Parathyroid adenoma (tissue), 2 donors: ENCODE data around the gene FAM53A.

ENCODE experiments used
- H2AFZ ChIP-seq: fragments of 300-600 bp; sonication (generic); one replicate; pipeline ENCODE4 v1.7.0; 2017; ENCODE audit warnings: antibody characterized with exemption, mild to moderate bottlenecking
- H3K27ac ChIP-seq: fragments of 300-600 bp; sonication (generic); one replicate; pipeline ENCODE4 v1.7.0; 2017
- H3K27me3 ChIP-seq: fragments of 300-600 bp; sonication (generic); one replicate; pipeline ENCODE4 v1.7.0; 2017; ENCODE audit warnings: low read length; ENCODE audit not compliant: control insufficient read depth, insufficient read depth
- H3K36me3 ChIP-seq: fragments of 300-600 bp; sonication (generic); one replicate; pipeline ENCODE4 v1.7.0; 2017; ENCODE audit warnings: low read length; ENCODE audit not compliant: control insufficient read depth, insufficient read depth
- H3K4me1 ChIP-seq: fragments of 300-600 bp; sonication (generic); one replicate; pipeline ENCODE4 v1.7.0; 2017; ENCODE audit warnings: control low read depth
- H3K4me2 ChIP-seq: fragments of 300-600 bp; sonication (generic); one replicate; pipeline ENCODE4 v1.7.0; 2017; ENCODE audit warnings: low read length
- H3K4me3 ChIP-seq: fragments of 300-600 bp; sonication (generic); one replicate; pipeline ENCODE4 v1.7.0; 2017; ENCODE audit warnings: low read depth, low read length
- H3K79me2 ChIP-seq: fragments of 300-600 bp; sonication (generic); one replicate; pipeline ENCODE4 v1.7.0; 2017; ENCODE audit warnings: control low read depth
- H3K9ac ChIP-seq: fragments of 300-600 bp; sonication (generic); one replicate; pipeline ENCODE4 v1.7.0; 2017; ENCODE audit warnings: mild to moderate bottlenecking
- H3K9me3 ChIP-seq: fragments of 300-600 bp; sonication (generic); one replicate; pipeline ENCODE4 v1.7.0; 2017; ENCODE audit warnings: low read length; ENCODE audit not compliant: control insufficient read depth
- TF ChIP-seq, protein P1 (sequence below): fragments of 300-600 bp; sonication (generic); IDR thresholded peaks from one replicate; pipeline ENCODE4 v1.7.0; 2017; ENCODE audit warnings: antibody characterized with exemption, mild to moderate bottlenecking
- donor health status: primary hyperparathyroidism.

The FAM53A gene

DNA sequence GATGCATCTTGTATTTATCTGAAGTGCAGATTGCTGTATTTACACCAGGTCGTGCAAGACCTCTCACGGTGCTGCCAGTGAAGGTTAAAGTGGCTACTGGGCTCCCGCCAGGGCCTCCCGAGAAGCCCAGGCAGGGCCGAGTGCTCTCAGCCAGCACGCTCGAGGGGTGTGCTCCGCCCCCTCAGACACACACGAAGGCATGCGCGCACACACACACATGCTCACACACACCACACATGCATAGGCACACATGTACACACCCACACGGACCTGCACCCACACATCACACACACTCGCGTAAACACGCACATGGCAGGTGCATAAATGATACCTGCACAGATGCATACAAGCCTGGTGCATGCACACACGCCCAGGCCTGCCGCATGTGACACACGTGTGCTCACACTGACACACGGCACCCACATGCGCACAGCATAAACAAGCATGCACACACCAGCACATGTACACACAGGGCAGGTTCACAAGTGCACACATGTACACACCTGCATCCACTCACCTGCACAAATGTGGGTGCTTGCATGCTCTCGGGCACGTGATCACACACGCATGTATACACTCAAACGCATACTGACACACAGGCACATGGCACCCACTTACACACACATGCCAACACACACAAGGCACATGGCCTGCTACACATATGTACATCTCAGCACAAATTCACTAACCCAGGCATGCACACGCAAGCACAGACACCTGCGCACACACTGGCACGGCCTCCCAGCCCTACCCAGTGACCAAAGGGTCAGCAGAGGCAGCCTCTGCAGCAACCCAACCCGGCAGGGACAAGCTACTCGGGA lies 71.6 kb downstream of the FAM53A start:
- Histone ChIP-seq H3K27ac (no peak overlapping the region), H3K9me3 (no peaks in the 10 kb centered on the region), H3K4me2 (no peak overlapping the region), H3K9ac (no peak overlapping the region), H2AFZ (no peak overlapping the region), H3K4me3 (no peak overlapping the region), H3K27me3 (no peaks in the 10 kb centered on the region), H3K36me3 (no peaks in the 10 kb centered on the region), H3K79me2 (no peaks in the 10 kb centered on the region), H3K4me1 (no peaks in the 10 kb centered on the region)
- TF ChIP-seq, protein P1, sequence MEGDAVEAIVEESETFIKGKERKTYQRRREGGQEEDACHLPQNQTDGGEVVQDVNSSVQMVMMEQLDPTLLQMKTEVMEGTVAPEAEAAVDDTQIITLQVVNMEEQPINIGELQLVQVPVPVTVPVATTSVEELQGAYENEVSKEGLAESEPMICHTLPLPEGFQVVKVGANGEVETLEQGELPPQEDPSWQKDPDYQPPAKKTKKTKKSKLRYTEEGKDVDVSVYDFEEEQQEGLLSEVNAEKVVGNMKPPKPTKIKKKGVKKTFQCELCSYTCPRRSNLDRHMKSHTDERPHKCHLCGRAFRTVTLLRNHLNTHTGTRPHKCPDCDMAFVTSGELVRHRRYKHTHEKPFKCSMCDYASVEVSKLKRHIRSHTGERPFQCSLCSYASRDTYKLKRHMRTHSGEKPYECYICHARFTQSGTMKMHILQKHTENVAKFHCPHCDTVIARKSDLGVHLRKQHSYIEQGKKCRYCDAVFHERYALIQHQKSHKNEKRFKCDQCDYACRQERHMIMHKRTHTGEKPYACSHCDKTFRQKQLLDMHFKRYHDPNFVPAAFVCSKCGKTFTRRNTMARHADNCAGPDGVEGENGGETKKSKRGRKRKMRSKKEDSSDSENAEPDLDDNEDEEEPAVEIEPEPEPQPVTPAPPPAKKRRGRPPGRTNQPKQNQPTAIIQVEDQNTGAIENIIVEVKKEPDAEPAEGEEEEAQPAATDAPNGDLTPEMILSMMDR, result no peak

DNA sequence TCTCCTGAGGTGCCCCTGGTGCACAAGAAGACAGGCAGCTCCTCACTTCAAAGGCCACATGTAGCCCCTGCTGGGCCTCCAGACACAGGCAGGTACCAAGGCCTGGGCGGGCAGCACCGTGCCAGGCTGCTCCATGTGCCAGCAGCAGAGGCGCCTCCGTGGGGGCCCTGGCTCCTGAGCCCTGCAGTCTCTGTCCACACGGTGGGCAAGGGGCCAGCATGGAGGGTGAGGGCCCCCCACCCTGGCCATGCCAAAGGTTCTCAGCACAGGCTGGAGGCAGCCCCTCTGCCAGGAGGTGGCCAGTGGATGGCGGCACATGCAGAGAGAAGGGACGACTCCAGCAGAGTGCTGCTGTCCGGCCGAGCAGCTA lies 72.6 kb downstream of the FAM53A start:
- Histone ChIP-seq H3K9me3 (no peaks in the 10 kb centered on the region), H3K36me3 (no peaks in the 10 kb centered on the region), H3K4me1 (no peaks in the 10 kb centered on the region), H3K27me3 (no peaks in the 10 kb centered on the region), H3K27ac (no peak overlapping the region), H3K4me2 (no peak overlapping the region), H2AFZ (no peak overlapping the region), H3K79me2 (no peaks in the 10 kb centered on the region), H3K4me3 (no peak overlapping the region), H3K9ac (no peak overlapping the region)
- TF ChIP-seq, protein P1, result no peak

DNA sequence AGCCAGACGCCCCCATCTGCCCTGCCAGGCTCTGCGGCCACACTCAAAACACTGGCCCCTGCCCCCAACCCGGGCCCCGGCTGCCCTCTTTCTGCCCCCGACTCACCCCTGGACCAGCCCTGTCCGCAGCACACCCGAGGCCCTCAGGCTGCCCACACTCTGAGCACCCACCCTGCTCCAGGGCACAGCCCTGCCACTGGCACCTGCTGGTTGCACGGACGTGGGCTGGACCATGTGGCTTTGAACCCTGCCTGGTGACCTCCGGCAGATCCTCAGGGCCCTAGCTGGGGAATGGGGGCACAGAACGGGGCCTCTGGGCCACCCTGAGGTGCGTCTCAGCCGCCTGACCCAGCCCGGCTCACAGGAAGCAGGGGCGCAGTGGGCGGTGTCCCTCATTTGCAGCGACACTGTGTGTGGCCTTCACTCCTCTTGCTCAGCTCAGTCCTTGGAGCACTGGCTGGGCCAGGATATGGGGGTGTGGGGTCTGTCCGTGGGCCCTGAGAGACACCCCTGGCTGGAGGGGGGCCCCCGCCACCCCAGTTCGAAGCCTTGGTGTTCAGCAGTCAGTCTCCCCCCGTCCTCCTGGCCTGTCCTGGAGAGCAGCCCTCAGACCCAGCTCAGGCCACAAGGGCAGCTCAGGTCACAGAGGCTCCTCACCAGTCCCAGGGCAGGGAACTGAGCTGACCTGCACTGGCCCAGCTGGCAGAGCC lies 73.2 kb downstream of the FAM53A start:
- Histone ChIP-seq H3K9me3 (no peaks in the 10 kb centered on the region), H3K4me3 (no peak overlapping the region), H3K4me2 (no peak overlapping the region), H3K36me3 (no peaks in the 10 kb centered on the region), H2AFZ (no peak overlapping the region), H3K27ac (no peak overlapping the region), H3K9ac (no peak overlapping the region), H3K27me3 (no peaks in the 10 kb centered on the region), H3K4me1 (no peaks in the 10 kb centered on the region), H3K79me2 (no peaks in the 10 kb centered on the region)
- TF ChIP-seq, protein P1, result no peak

DNA sequence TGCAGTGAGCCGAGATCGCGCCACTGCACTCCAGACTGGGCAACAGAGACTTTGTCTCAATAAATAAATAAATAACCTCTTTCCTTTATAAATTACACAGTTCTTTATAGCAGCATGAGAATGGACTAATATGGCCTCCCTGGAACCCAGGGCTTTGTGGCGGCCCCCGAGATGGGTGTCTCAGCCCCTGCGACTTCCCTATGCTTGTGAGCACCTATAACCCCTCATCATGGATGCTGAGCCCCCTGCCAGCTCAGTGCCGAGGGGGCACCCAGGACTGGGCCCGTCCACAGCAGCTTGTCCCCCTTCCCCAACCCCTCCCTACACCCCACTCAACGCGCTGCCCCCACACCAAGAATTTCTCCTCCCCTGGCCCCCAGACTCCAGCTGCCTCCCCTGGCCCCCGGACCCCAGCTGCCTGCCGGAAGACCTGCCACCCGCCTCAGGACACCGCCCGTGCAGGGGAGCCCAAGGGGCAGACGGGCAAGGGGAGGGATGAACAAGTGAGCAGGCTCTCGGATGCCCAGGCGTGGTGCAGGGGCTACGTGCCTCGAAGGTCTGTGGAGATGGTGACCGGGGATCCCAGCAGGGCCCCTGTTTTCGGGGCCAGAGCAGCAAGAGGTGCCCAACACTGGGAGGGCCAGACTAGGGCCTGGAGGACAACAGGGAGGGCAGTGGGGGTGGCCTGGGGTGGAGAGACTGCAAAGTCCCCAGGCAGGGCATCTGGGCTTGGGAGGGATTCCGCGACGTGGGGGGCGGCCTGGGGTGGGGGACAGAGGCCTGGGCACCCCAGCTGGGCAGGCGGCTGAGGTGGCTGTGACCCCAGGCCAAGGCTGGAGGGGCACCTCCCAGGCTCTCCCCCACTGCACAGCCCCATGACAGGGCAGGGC lies 74.0 kb downstream of the FAM53A start:
- H2AFZ ChIP-seq, result no peak overlapping the region
- H3K27ac ChIP-seq, result no peak overlapping the region
- TF ChIP-seq, protein P1, result no peak
- H3K4me3 ChIP-seq, result no peak overlapping the region
- H3K4me1 ChIP-seq, result no peaks in the 10 kb centered on the region
- H3K4me2 ChIP-seq, result no peak overlapping the region
- H3K36me3 ChIP-seq, result no peaks in the 10 kb centered on the region
- H3K27me3 ChIP-seq, result no peaks in the 10 kb centered on the region
- H3K9ac ChIP-seq, result no peak overlapping the region
- H3K79me2 ChIP-seq, result no peaks in the 10 kb centered on the region
- H3K9me3 ChIP-seq, result no peaks in the 10 kb centered on the region
